Embryonic facial prominence (tissue), 1 donor: ENCODE measurements around the gene SLC25A21.
A peak's percentile ranks its signal among the peaks of the same experiment; 100 is the strongest.

Source experiments
- DNase-seq: peaks from one replicate; pipeline ENCODE4 v3.0.0-alpha.2; 2016; ENCODE audit errors: extremely low spot score

The SLC25A21 gene

DNA sequence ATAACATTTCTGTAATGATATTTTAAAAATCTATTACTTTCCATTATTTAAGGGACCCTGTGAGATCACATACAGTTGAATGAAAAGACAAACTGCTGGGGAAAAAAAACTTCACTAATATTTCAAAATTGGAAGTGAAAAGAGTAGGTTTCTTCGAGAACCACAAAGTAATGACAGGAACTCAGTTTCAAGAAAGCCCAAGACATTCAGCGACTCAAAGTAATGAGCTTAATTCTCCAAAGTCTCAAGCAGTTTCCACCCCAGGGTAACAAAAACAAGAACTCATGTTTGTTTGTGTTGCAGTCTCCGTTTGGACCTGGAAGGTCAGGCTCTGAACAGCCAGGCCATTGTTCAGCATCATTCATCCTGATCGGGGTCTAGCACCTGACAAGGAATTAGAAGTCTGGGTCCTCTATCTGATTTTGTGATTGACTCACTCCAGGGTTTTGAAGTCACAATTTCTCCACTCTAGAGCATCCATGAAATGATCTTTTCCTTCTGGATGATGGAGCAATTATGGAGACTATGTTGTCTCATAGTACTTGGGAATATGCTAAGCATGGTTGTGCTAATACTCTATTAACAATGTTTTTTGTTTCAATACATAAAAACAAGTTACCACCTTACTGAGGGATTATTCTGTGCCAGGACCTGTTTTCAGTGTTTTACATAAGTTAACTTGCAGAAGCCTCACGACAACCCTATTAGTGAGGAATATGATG, 126.9 kb downstream of the SLC25A21 start:
- DNase-seq: no peak

GRCh38 chr14:37037636-37038387, 134.6 kb downstream of the SLC25A21 start:
- DNase-seq: no peak

DNA sequence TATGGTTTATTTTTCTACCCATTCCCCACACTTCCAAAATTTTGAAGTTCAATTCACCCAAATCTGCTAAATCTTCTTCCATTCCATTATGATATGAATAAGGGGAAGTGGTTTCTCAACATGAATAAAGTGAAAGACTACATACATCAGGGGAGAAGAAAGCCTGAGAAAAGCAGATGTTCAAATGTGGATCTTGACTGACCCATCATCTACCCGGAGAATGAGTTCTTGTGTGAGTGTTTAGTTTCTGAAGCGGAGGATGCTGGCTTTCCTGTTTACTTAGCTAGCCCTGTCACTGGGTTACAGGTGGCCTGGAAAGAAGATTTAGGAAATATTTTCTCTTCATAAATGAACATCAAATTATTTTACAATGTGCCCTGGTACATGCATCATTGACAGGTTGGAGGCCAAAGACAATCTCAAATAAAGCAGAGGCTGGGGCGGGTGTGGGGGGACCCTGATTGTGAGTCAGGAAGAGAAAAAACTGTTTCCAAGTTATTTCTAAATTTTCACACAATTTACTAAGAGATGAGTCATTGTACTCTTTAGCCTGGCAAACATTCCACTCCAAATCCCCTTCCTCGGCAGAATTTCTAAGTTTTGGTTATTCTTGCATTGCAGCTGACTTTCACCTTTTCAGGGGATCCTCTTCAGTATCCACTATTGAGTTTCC, 135.6 kb downstream of the SLC25A21 start:
- DNase-seq: no peak

- DNase-seq: no peak
These were observed 137.0 kb downstream of the SLC25A21 start for GRCh38 chr14:37035401-37035800.

DNA sequence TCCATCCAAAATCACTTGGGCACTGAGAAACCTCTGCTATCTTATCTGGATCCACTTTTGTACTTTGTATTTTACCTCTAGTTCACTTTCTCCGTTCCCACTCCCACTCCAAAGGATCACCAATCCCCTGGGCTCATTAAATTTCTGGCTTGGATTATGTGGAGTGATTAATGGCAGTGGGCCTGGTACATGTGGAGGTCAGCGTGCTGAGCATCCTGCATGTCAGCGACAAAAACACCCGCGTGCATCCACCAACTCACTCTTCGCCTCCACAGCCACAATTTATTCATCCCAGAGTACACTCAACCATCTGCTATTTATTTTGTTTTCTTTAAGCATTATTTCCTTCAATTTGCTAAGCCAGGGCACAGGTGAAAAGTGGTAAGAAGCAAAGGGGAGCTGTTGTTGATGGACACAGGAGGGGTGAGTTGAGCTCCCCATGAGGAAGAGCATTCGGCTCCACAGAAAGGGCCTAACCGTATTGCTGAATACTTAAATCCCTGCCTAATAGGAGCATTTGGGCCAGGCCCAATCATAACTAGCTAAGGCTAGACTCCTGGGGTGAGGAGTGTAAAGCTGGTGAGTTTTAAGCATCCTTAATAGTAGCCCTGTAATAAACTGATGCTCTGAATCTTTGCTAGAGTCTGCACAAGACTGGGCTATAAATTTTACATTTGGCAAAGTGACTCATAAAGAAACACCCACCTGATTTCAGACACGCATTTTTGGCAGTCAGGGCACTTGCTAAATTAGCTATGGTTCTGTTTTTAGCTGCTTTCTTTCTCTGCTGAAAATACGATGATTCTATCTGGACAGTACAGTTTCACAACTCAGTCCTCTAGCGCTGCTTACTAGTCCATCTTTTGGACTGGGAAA, 137.8 kb downstream of the SLC25A21 start:
- no peak for DNase-seq

- DNase-seq: no peak
These were observed 139.5 kb downstream of the SLC25A21 start for GRCh38 chr14:37032863-37033262.

DNA sequence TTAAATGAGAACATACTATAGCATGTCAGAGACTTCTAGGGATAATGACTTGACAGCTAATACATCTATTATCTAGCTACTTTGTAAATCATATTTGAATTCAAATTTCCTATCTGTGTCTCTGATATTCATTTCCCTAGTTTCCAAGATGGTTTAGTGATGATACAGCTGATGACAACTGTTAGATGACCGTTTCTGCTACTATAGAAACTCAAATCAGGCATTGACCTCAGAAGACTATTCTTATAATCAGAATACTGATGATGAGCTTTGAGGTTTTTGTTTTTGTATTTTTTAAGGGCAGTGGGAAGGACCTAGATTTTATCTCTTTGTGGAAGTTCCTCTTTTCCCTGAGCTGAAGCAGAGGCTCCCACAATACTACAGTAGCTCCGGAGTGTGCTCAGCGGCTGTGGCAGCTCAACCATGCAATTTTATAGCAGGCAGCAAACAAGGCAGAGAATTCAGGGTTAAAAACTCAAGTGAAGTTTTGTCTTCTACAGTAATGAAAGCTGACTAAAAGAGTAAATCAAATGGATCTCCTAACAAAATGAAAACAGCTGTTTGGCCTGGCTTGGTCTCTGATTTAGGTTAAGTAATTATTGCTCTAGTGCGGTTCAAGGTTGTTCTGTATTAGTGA, 145.1 kb downstream of the SLC25A21 start:
- DNase-seq: peak; percentile 23

- DNase-seq: no peak
These were observed 148.4 kb downstream of the SLC25A21 start for GRCh38 chr14:37023875-37024565.

DNA sequence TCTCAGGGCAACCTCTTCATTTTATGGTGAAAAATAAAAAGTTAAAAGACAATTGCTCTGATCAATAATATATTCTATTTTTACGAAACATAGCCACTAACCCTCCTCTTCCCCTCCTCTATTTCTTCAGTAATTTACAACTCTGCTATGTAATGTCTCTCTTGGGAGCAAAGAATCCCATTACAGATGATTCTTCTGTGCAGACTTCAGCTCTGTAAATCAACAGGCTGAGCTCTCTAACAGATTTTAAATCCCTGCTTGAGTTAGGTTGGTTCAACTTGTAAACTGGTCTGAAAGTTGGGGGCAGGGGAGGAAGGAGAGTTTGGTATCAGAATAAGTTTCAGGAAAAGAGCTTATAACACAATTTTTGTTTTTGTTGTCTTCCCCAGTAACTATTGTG, 151.0 kb downstream of the SLC25A21 start:
- no peak for DNase-seq

- no peak for DNase-seq
These were observed 152.9 kb downstream of the SLC25A21 start for GRCh38 chr14:37019488-37019887.

GRCh38 chr14:37018571-37019240, 153.7 kb downstream of the SLC25A21 start:
- DNase-seq: no peak

DNA sequence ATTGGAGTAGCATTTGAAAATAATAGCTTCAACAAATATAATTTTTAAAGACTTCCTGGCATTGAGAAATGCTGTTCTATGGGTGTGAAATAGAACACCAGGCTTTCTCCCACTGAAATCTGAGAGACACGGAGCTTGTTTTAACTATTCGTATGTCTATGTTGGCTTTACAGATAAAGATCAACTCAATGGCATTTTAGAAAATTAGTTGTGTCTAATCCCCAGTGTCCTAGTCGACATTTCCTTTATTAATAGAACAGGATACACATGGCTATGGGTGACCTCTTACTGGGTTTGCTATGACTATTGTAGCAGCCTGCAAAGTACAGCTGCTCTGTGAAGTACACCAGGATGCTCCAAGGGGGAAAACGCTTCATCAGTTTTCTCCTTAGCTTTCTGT, 159.3 kb downstream of the SLC25A21 start:
- DNase-seq: no peak

- DNase-seq: no peak
These were observed 173.7 kb downstream of the SLC25A21 start for GRCh38 chr14:36998686-36999085.

- DNase-seq: no peak
These were observed 174.6 kb downstream of the SLC25A21 start for GRCh38 chr14:36997843-36998242.

- no peak for DNase-seq
These were observed 175.4 kb downstream of the SLC25A21 start for GRCh38 chr14:36996857-36997590.

DNA sequence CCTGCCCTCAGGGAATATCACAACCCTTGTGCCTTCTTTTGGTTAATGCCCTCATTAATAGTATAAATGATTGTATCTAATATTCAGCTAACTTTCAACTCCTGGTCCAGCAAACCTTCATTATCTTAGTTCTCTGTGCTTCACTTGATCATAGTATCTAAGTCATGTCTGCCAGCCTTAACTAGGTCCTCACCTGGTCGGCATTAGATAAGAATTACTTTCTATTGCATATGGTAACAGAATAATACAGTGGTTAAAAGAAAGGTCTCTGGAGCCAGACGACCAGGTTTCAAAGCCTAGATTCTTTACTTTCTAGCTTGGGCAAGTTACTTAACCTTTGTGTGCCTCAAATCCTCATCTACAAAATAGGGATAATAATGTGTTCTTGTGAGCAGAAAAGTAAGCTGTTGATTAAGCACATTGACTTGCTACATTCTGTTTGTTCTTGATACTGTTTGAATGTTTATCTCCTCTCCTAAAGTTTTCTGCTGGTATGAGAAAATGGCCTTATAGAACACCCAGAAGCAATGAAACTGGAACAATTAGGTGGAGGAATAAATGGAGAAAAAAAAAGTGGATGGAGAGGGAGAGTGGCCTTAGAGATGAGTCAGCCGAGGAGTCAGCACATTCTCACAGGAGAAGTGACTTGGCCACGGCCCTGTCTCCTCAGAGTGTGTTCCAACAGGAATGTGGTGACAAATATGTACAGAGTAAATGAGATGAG, 176.1 kb downstream of the SLC25A21 start:
- DNase-seq: no peak

- no peak for DNase-seq
These were observed 182.6 kb downstream of the SLC25A21 start for GRCh38 chr14:36989806-36990205.

- no peak for DNase-seq
These were observed 183.4 kb downstream of the SLC25A21 start for GRCh38 chr14:36988989-36989388.

GRCh38 chr14:36988568-36988967, 183.8 kb downstream of the SLC25A21 start:
- no peak for DNase-seq
